Endodermal cell (in vitro differentiated cells): ENCODE measurements around the gene SIGLEC6. TPM values are rescaled to one million over a fixed set of nuclear protein-coding genes. Genes with fewer than 3 reads are reported as not detected.
A peak's percentile ranks its signal among the peaks of the same experiment; 100 is the strongest.

Experiments used
- DNase-seq: peaks from one replicate; pipeline ENCODE4 v3.0.0-alpha.2; 2017
- H3K27ac ChIP-seq: 2 replicates; pipeline ENCODE4 v1.5.1; 2013; ENCODE audit warnings: mild to moderate bottlenecking, low read depth, low read length, moderate library complexity
- H3K27me3 ChIP-seq: 2 replicates; pipeline ENCODE4 v1.6.1; 2013; ENCODE audit warnings: mild to moderate bottlenecking, low read length, moderate library complexity; ENCODE audit not compliant: insufficient read depth, control insufficient read depth, poor library complexity, severe bottlenecking
- H3K36me3 ChIP-seq: 2 replicates; pipeline ENCODE4 v1.7.0; 2013; ENCODE audit warnings: mild to moderate bottlenecking, low read length, moderate library complexity; ENCODE audit not compliant: control insufficient read depth, insufficient read depth
- H3K4me1 ChIP-seq: one replicate; pipeline ENCODE4 v1.7.0; 2013; ENCODE audit warnings: low read length; ENCODE audit not compliant: control insufficient read depth, insufficient read depth
- H3K4me3 ChIP-seq: 2 replicates; pipeline ENCODE4 v1.5.1; 2013; ENCODE audit warnings: mild to moderate bottlenecking, low read length, moderate library complexity
- H3K9ac ChIP-seq: 2 replicates; pipeline ENCODE4 v1.6.1; 2013; ENCODE audit warnings: mild to moderate bottlenecking, low read length, moderate library complexity; ENCODE audit not compliant: poor library complexity, severe bottlenecking; ENCODE audit errors: extremely low read depth
- H3K9me3 ChIP-seq: 2 replicates; pipeline ENCODE4 v1.6.1; 2013; ENCODE audit warnings: mild to moderate bottlenecking, low read length, moderate library complexity; ENCODE audit not compliant: control insufficient read depth
- H3K27ac Mint-ChIP-seq: 2 replicates; pipeline ENCODE4 v1.8.0; 2020; ENCODE audit warnings: mixed read lengths
- H3K27me3 Mint-ChIP-seq: 2 replicates; pipeline ENCODE4 v1.8.0; 2021; ENCODE audit warnings: mild to moderate bottlenecking, mixed read lengths; ENCODE audit not compliant: insufficient read depth
- H3K36me3 Mint-ChIP-seq: 2 replicates; pipeline ENCODE4 v1.8.0; 2020; ENCODE audit warnings: low read depth, mixed read lengths
- H3K4me1 Mint-ChIP-seq: 2 replicates; pipeline ENCODE4 v1.8.0; 2020; ENCODE audit warnings: mixed read lengths
- H3K4me3 Mint-ChIP-seq: 2 replicates; pipeline ENCODE4 v1.8.0; 2020; ENCODE audit warnings: mild to moderate bottlenecking, moderate library complexity, mixed read lengths
- H3K9me3 Mint-ChIP-seq: 2 replicates; pipeline ENCODE4 v1.8.0; 2020; ENCODE audit warnings: mild to moderate bottlenecking, mixed read lengths
- WGBS, 2 experiments: methylation state at CpG; one replicate each; pipeline versions ENCODE4 v1.1.5 to v1.1.7; 2013; ENCODE audit warnings: missing lambda C conversion rate in 2 of 2, mixed read lengths in 1 of 2; ENCODE audit not compliant: insufficient coverage in 1 of 2, insufficient read length in 1 of 2; 5-methylcytosine and 5-hydroxymethylcytosine counted together
- total RNA-seq, 2 donors: library from RNA; stranded (reverse); fragmentation: NEBNext Ultra II Directional in 1 of 2; extraction: Animal tissue kit (Norgen Biotek cat#: 25700) in 1 of 2; gene quantifications; 2 replicates in 1 of 2; 3 replicates in 1 of 2; pipeline ENCODE4 v1.2.1, GENCODE V29; 2021
- TF ChIP-seq, protein P1 (sequence below): fragments of 200-600 bp; sonication (generic); conservative IDR thresholded peaks from 2 replicates; pipeline ENCODE4 v1.5.0; 2021; ENCODE audit warnings: antibody characterized with exemption, mild to moderate bottlenecking

Gene SIGLEC6
- total RNA-seq, 2 donors from 2014 or later: 0.26 TPM; not detected in 1

DNA sequence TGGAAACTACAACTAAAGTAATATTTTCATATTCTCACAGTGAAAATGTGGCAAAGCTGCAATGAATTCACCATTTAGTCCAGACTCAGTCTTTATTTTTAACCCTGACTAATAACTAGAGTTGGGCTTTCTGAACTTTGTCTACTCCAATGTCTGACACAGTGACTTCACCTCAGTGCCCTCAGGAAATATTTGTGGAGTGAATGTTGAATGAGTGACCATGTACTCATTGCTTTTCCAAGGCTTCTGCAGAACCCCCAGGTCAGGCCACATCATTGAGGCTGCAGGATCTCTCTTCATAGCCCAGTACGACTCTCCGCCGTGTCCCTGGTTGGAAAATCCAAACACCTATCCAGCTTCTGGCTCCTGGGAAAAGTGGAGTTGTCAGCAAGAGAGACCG is 41.4 kb upstream of the SIGLEC6 start:
- Mint-ChIP-seq H3K4me3 (no peak overlapping the region), H3K9me3 (no peaks in the 10 kb centered on the region), H3K27ac (no peak overlapping the region), H3K4me1 (peaks cover 10% of the 10 kb centered on the region), H3K27me3 (peaks cover 11% of the 10 kb centered on the region), H3K36me3 (peaks cover 27% of the 10 kb centered on the region)
- 80 to 94% methylated on average over 3 to 4 of the region's 4 CpGs for WGBS, 2 experiments
- Histone ChIP-seq H3K9ac (no peak overlapping the region), H3K27ac (no peak overlapping the region), H3K36me3 (peaks cover 32% of the 10 kb centered on the region), H3K27me3 (peaks cover 18% of the 10 kb centered on the region), H3K4me3 (no peak overlapping the region), H3K9me3 (no peaks in the 10 kb centered on the region), H3K4me1 (peaks cover 6% of the 10 kb centered on the region)
- no peak for DNase-seq
- TF ChIP-seq, protein P1, sequence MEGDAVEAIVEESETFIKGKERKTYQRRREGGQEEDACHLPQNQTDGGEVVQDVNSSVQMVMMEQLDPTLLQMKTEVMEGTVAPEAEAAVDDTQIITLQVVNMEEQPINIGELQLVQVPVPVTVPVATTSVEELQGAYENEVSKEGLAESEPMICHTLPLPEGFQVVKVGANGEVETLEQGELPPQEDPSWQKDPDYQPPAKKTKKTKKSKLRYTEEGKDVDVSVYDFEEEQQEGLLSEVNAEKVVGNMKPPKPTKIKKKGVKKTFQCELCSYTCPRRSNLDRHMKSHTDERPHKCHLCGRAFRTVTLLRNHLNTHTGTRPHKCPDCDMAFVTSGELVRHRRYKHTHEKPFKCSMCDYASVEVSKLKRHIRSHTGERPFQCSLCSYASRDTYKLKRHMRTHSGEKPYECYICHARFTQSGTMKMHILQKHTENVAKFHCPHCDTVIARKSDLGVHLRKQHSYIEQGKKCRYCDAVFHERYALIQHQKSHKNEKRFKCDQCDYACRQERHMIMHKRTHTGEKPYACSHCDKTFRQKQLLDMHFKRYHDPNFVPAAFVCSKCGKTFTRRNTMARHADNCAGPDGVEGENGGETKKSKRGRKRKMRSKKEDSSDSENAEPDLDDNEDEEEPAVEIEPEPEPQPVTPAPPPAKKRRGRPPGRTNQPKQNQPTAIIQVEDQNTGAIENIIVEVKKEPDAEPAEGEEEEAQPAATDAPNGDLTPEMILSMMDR: no peak

DNA sequence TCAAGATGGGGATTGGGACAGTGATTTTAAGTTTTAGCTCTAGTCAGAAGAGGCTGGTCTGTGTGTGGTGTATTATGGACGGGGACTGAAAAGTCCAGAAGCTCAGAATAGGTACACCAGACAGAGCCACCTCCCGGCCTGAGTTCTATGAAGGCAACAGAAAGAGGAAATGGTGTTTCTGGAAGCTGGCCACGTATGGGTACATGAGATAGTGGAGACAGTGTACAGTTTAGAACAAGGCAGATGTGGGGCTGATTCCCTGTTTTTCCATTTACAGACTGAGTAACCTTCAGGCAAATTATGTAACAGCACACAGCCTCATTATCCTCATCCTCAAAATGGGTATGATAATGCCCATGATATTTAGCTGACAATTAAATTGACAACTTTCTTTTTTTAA is 40.9 kb upstream of the SIGLEC6 start:
- TF ChIP-seq, protein P1: no peak
- no peak for DNase-seq
- WGBS, 2 experiments: 95 to 96% methylated on average over 3 of the region's 3 CpGs
- peaks cover 10% of the 10 kb centered on the region for H3K4me1 Mint-ChIP-seq
- peak overlapping the region; percentile 89 for H3K4me3 Mint-ChIP-seq
- Histone ChIP-seq H3K9ac (no peak overlapping the region), H3K9me3 (no peaks in the 10 kb centered on the region), H3K27ac (no peak overlapping the region), H3K4me1 (peaks cover 6% of the 10 kb centered on the region), H3K36me3 (peaks cover 32% of the 10 kb centered on the region), H3K27me3 (peaks cover 23% of the 10 kb centered on the region), H3K4me3 (peak overlapping the region; percentile 99)
- peaks cover 24% of the 10 kb centered on the region for H3K36me3 Mint-ChIP-seq
- no peaks in the 10 kb centered on the region for H3K9me3 Mint-ChIP-seq
- peaks cover 13% of the 10 kb centered on the region for H3K27me3 Mint-ChIP-seq
- H3K27ac Mint-ChIP-seq: no peak overlapping the region

DNA sequence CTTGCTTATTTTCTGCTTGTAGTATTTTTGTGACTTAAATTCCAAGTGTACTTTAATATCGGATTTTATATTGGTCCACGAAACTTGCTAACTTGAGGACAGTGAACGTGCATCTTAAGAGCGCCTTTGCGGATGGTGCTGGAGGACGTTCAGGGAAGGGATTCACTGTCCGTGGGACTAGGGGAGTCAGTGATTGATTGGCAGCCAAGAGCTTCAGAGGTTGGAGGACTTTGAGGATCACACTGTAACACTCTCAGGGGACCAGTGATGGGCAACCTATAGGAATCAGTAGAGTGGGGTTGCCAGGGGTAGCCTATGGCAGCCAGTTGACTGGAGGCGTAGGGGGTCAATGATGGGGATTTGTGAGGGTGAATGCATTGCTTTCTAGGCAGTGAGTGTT is 40.1 kb upstream of the SIGLEC6 start:
- peak overlapping the region; percentile 99 for H3K4me3 ChIP-seq
- WGBS, 2 experiments: 10 to 12% methylated on average over 7 to 8 of the region's 8 CpGs
- H3K27ac Mint-ChIP-seq: peak overlapping the region; percentile 93
- DNase-seq: no peak
- H3K4me1 ChIP-seq: peaks cover 6% of the 10 kb centered on the region
- TF ChIP-seq, protein P1: no peak
- peaks cover 32% of the 10 kb centered on the region for H3K27me3 ChIP-seq
- peaks cover 18% of the 10 kb centered on the region for H3K27me3 Mint-ChIP-seq
- H3K27ac ChIP-seq: no peak overlapping the region
- H3K9me3 Mint-ChIP-seq: no peaks in the 10 kb centered on the region
- H3K9ac ChIP-seq: peak overlapping the region; percentile 66
- peaks cover 27% of the 10 kb centered on the region for H3K36me3 ChIP-seq
- H3K36me3 Mint-ChIP-seq: peaks cover 16% of the 10 kb centered on the region
- H3K4me1 Mint-ChIP-seq: peaks cover 10% of the 10 kb centered on the region
- peak overlapping the region; percentile 89 for H3K4me3 Mint-ChIP-seq
- no peaks in the 10 kb centered on the region for H3K9me3 ChIP-seq
